Measurements from ENCODE around the gene RPL13. TPM values are rescaled to one million over a fixed set of nuclear protein-coding genes. Genes with fewer than 3 reads are reported as not detected.

The RPL13 gene
- total and polyA plus RNA-seq, 2 of the 8 experiments (the other 6 are each of a cell fraction or from before 2014, with no cell fraction given), result 2,162 to 7,384 TPM

DNA sequence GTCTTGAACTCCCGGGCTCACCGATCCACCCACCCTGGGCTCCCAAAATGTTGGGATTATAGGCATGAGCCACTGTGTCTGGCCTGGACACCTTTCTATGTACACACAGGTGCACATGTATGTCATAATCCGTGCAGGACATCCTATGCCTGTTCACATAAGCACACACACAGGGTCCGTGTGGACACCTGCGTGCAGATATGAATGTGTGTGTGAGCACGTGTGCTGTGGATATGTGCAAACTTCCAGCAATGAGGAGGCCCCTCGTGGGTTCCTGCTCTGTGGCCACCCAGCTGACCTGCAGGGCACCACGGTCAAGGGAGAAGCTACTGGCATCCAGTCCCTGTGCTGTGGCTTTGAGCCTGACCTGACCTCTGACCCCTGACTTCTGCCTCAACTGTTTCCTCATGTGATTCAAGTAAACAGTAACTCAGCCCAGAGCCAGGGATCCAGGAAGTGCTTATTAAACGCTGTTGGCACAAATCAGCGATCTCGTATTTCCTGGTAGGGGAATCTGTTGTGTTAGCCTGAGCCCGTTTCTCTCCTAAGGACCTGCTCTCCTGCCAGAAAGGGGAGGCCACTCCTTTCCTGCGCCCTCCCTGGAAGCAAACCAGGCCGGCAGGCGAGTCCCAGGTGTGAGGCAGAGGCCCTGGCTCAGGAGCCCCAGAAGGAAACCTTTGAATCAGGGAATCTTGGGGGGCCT is 21.5 kb downstream of the RPL13 start (continued):
- TF ChIP-seq, protein P1, sequence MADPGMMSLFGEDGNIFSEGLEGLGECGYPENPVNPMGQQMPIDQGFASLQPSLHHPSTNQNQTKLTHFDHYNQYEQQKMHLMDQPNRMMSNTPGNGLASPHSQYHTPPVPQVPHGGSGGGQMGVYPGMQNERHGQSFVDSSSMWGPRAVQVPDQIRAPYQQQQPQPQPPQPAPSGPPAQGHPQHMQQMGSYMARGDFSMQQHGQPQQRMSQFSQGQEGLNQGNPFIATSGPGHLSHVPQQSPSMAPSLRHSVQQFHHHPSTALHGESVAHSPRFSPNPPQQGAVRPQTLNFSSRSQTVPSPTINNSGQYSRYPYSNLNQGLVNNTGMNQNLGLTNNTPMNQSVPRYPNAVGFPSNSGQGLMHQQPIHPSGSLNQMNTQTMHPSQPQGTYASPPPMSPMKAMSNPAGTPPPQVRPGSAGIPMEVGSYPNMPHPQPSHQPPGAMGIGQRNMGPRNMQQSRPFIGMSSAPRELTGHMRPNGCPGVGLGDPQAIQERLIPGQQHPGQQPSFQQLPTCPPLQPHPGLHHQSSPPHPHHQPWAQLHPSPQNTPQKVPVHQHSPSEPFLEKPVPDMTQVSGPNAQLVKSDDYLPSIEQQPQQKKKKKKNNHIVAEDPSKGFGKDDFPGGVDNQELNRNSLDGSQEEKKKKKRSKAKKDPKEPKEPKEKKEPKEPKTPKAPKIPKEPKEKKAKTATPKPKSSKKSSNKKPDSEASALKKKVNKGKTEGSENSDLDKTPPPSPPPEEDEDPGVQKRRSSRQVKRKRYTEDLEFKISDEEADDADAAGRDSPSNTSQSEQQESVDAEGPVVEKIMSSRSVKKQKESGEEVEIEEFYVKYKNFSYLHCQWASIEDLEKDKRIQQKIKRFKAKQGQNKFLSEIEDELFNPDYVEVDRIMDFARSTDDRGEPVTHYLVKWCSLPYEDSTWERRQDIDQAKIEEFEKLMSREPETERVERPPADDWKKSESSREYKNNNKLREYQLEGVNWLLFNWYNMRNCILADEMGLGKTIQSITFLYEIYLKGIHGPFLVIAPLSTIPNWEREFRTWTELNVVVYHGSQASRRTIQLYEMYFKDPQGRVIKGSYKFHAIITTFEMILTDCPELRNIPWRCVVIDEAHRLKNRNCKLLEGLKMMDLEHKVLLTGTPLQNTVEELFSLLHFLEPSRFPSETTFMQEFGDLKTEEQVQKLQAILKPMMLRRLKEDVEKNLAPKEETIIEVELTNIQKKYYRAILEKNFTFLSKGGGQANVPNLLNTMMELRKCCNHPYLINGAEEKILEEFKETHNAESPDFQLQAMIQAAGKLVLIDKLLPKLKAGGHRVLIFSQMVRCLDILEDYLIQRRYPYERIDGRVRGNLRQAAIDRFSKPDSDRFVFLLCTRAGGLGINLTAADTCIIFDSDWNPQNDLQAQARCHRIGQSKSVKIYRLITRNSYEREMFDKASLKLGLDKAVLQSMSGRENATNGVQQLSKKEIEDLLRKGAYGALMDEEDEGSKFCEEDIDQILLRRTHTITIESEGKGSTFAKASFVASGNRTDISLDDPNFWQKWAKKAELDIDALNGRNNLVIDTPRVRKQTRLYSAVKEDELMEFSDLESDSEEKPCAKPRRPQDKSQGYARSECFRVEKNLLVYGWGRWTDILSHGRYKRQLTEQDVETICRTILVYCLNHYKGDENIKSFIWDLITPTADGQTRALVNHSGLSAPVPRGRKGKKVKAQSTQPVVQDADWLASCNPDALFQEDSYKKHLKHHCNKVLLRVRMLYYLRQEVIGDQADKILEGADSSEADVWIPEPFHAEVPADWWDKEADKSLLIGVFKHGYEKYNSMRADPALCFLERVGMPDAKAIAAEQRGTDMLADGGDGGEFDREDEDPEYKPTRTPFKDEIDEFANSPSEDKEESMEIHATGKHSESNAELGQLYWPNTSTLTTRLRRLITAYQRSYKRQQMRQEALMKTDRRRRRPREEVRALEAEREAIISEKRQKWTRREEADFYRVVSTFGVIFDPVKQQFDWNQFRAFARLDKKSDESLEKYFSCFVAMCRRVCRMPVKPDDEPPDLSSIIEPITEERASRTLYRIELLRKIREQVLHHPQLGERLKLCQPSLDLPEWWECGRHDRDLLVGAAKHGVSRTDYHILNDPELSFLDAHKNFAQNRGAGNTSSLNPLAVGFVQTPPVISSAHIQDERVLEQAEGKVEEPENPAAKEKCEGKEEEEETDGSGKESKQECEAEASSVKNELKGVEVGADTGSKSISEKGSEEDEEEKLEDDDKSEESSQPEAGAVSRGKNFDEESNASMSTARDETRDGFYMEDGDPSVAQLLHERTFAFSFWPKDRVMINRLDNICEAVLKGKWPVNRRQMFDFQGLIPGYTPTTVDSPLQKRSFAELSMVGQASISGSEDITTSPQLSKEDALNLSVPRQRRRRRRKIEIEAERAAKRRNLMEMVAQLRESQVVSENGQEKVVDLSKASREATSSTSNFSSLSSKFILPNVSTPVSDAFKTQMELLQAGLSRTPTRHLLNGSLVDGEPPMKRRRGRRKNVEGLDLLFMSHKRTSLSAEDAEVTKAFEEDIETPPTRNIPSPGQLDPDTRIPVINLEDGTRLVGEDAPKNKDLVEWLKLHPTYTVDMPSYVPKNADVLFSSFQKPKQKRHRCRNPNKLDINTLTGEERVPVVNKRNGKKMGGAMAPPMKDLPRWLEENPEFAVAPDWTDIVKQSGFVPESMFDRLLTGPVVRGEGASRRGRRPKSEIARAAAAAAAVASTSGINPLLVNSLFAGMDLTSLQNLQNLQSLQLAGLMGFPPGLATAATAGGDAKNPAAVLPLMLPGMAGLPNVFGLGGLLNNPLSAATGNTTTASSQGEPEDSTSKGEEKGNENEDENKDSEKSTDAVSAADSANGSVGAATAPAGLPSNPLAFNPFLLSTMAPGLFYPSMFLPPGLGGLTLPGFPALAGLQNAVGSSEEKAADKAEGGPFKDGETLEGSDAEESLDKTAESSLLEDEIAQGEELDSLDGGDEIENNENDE (IDR thresholded peaks at IDR 0.05; ENCODE audit: insufficient replicate concordance, low read length), result no peak
- no peak for TF ChIP-seq POU5F1 (IDR thresholded peaks at IDR 0.05; ENCODE audit: low read depth, low read length)
- no peak for TF ChIP-seq CBX5 (IDR thresholded peaks at IDR 0.05; ENCODE audit: low read depth, low read length)
- no peak for TF ChIP-seq TEAD4 (IDR thresholded peaks at IDR 0.05; ENCODE audit: low read depth, low read length)
- TF ChIP-seq KDM1A (IDR thresholded peaks at IDR 0.05; ENCODE audit: borderline replicate concordance, low read length), result no peak
- TF ChIP-seq MAFK (IDR thresholded peaks at IDR 0.05; ENCODE audit: low read depth, low read length), result no peak
- no peak for TF ChIP-seq SAP30 (IDR thresholded peaks at IDR 0.05; ENCODE audit: insufficient read depth, insufficient replicate concordance, low read length)
- TF ChIP-seq CEBPB (IDR thresholded peaks at IDR 0.05; ENCODE audit: low read depth, low read length), result no peak
- TF ChIP-seq ASH2L (IDR thresholded peaks at IDR 0.05; ENCODE audit: low read length), result no peak
- TF ChIP-seq BACH1 (IDR thresholded peaks at IDR 0.05; ENCODE audit: low read length), result no peak

All from H1 (cell line).